WI38 (cell line): ENCODE measurements around the gene SLC22A16.

Source experiments
- H3K4me3 ChIP-seq: 2 replicates; pipeline ENCODE4 v1.5.1; 2011; ENCODE audit warnings: low read depth, mild to moderate bottlenecking, control low read depth, low read length
- TF ChIP-seq, protein P1 (sequence below): IDR thresholded peaks from 2 replicates; pipeline ENCODE4 v1.5.1; 2012; ENCODE audit warnings: low read depth, mild to moderate bottlenecking, control low read depth, low read length

SLC22A16 gene, protein sequence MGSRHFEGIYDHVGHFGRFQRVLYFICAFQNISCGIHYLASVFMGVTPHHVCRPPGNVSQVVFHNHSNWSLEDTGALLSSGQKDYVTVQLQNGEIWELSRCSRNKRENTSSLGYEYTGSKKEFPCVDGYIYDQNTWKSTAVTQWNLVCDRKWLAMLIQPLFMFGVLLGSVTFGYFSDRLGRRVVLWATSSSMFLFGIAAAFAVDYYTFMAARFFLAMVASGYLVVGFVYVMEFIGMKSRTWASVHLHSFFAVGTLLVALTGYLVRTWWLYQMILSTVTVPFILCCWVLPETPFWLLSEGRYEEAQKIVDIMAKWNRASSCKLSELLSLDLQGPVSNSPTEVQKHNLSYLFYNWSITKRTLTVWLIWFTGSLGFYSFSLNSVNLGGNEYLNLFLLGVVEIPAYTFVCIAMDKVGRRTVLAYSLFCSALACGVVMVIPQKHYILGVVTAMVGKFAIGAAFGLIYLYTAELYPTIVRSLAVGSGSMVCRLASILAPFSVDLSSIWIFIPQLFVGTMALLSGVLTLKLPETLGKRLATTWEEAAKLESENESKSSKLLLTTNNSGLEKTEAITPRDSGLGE

GRCh38 chr6:110476046-110476849, at the start of gene SLC22A16:
Gene SLC22A16 (minus strand): TSS chr6:110476613. CDS start chr6:110476574, 39 bp downstream.
- TF ChIP-seq, protein P1, sequence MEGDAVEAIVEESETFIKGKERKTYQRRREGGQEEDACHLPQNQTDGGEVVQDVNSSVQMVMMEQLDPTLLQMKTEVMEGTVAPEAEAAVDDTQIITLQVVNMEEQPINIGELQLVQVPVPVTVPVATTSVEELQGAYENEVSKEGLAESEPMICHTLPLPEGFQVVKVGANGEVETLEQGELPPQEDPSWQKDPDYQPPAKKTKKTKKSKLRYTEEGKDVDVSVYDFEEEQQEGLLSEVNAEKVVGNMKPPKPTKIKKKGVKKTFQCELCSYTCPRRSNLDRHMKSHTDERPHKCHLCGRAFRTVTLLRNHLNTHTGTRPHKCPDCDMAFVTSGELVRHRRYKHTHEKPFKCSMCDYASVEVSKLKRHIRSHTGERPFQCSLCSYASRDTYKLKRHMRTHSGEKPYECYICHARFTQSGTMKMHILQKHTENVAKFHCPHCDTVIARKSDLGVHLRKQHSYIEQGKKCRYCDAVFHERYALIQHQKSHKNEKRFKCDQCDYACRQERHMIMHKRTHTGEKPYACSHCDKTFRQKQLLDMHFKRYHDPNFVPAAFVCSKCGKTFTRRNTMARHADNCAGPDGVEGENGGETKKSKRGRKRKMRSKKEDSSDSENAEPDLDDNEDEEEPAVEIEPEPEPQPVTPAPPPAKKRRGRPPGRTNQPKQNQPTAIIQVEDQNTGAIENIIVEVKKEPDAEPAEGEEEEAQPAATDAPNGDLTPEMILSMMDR, result no peak

GRCh38 chr6:110525001-110525400, 48.6 kb upstream of the SLC22A16 start:
- TF ChIP-seq, protein P1, result no peak

More at GRCh38 chr6:110476046-110476849, at the start of gene SLC22A16:
- H3K4me3 ChIP-seq, result no peak within 1 kb of the TSS; the same call in 1 of the 2 replicates

GRCh38 chr6:110524305-110524704, 47.9 kb upstream of the SLC22A16 start:
- H3K4me3 ChIP-seq, result no peak overlapping the region
- TF ChIP-seq, protein P1, result no peak

More at GRCh38 chr6:110525001-110525400, 48.6 kb upstream of the SLC22A16 start:
- H3K4me3 ChIP-seq, result no peak overlapping the region

DNA sequence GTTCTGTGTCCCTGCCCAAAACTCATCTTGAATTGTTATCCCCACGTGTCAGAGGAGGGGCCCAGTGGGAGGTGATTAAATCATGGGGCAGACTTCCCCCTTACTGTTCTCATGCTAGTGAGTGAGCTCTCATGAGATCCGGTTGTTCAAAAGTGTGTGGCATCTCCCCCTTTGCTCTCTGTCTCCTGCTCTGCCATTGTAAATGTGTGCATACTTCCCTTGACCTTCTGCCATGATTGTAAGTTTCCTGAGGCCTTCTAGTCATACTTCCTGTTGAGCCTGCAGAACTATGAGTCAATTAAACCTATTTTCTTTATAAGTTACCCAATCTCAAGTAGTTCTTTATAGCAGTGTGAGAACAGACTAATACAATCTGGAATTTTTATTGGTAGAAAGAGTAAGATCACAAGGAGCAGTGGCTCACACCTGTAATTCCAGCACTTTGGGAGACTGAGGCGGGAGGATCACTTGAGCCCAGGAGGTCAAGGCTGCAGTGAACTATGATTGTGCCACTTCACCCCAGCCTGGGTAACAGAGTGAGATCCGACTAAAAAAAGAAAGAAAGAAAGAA, 47.1 kb upstream of the SLC22A16 start:
- TF ChIP-seq, protein P1, result no peak

DNA sequence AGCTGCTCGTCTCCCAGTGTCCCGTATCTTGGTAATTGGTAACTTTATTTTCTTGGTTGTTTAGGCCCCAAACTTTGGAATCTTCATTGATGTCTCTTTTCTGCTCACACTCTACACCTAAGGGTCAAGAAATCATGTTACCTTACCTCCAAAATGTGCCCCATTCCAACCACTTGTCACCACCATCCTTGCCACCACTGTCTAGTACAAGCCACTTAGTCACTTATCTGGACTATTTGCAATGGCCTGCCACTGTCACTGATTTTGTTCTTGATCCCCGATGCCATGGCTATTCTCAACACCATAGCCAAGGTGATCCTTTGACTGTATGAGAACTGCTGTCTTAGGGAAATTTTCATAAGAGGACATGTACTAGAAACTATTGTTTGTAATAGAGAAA, 46.0 kb upstream of the SLC22A16 start:
- no peak overlapping the region for H3K4me3 ChIP-seq
- TF ChIP-seq, protein P1, result no peak

More for the DNA sequence above, 47.1 kb upstream of the SLC22A16 start:
- H3K4me3 ChIP-seq, result no peak overlapping the region

GRCh38 chr6:110520992-110521543, 44.7 kb upstream of the SLC22A16 start:
- TF ChIP-seq, protein P1, result no peak
- H3K4me3 ChIP-seq, result no peak overlapping the region
